ENCODE results near the gene PLXNA1.

The PLXNA1 gene

DNA sequence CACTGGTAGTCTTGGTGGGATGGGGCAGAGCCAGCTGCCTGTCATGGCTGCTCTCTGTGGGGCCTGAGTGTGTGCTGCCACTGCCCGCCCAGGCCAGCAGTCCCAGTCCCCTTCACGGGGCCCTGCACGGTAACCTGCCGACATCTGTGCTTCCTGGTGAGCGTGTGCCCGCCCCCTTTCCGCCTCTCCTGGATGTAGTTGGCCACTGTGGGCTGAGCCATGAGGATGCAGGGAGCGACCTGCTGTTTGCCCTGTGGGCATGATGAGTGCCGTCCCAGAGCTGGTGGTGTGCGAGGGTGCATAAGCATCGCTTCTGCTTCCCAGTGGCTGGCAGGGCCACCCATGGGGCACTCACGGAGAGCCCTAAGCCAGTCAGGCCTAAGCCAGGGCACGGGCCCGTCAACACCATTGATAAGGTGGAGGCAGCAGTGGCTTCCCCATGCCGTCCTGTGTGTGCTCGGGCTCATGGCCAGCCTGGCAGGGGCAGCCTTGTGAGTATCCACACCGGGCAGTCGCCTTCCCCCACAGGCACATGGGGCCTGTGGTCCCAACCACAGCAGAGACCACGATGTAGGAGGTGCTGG, 14.6 kb downstream of the PLXNA1 start:
- TF ChIP-seq, protein P1, sequence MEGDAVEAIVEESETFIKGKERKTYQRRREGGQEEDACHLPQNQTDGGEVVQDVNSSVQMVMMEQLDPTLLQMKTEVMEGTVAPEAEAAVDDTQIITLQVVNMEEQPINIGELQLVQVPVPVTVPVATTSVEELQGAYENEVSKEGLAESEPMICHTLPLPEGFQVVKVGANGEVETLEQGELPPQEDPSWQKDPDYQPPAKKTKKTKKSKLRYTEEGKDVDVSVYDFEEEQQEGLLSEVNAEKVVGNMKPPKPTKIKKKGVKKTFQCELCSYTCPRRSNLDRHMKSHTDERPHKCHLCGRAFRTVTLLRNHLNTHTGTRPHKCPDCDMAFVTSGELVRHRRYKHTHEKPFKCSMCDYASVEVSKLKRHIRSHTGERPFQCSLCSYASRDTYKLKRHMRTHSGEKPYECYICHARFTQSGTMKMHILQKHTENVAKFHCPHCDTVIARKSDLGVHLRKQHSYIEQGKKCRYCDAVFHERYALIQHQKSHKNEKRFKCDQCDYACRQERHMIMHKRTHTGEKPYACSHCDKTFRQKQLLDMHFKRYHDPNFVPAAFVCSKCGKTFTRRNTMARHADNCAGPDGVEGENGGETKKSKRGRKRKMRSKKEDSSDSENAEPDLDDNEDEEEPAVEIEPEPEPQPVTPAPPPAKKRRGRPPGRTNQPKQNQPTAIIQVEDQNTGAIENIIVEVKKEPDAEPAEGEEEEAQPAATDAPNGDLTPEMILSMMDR (IDR thresholded peaks at IDR 0.05), result no peak
- TF ChIP-seq ZFX (IDR thresholded peaks at IDR 0.05; ENCODE audit: borderline replicate concordance), result no peak
- H3K27ac ChIP-seq, result no peak overlapping the region

DNA sequence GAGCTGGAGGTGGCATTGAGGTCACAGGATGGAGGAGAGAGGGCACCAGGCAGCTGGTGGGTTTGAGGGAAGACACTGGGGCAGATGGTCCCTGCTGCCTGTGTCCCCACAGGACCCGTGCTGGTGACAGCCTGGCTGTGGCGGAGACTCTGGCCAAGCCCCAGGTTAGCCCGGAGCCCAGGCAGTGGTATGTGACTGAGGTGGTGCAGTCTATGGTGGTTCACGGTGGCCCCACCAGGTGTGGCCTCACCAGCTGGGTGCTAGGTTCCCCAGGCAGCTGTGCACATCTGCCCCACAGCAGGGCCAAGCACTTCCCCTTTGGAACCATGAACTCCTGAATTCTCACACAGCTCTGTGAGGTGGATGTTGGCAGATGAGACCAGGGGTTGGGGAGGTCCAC, 15.4 kb downstream of the PLXNA1 start:
- TF ChIP-seq ZFX (IDR thresholded peaks at IDR 0.05; ENCODE audit: borderline replicate concordance), result no peak
- TF ChIP-seq, protein P1 (IDR thresholded peaks at IDR 0.05), result no peak
- no peak overlapping the region for H3K27ac ChIP-seq

DNA sequence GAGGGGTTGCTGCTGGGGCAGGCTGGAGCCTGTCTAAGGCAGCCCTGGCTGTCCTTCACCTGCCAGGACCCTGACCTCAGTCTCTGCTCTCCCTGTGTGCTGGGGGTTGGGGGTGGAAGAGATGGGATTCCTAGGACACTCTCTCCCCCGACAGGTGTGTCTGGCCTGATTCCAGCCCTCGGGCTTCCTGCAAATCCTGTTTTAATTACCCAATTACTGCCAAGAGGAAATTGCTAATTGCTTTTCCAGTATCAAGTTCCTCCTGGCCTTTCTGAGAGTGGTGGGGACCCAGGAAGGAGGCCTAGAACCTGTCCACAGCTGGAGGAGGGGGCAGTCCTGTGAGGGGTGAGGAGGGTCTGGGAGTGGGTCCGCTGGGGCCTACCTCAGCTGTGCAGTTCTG, 15.8 kb downstream of the PLXNA1 start:
- no peak overlapping the region for H3K27ac ChIP-seq

DNA sequence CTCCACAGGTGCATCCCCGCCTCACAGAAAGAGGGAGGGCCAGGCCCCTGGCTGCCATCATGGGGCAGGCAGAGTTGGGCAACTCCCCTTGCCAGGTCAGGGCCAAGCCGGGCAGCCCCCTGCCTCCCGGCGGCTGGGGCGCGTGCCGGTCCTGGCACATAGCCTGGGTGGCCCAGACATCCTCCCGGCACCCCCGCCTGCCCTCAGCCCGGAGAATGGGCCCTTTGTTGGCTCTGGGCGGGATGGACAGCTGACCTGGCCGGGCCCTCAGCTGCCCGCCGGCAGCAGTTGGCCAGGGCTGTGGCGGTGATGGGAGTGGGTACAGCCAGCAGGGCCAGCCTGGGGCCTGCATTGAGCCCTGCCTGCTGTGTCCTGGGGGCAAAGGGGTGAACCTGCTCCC, 16.5 kb downstream of the PLXNA1 start:
- TF ChIP-seq ZFX (IDR thresholded peaks at IDR 0.05; ENCODE audit: borderline replicate concordance), result no peak
- TF ChIP-seq, protein P1 (IDR thresholded peaks at IDR 0.05), result no peak
- H3K27ac ChIP-seq, result no peak overlapping the region

More for the DNA sequence above, 15.8 kb downstream of the PLXNA1 start:
- TF ChIP-seq ZFX (IDR thresholded peaks at IDR 0.05; ENCODE audit: borderline replicate concordance), result no peak
- TF ChIP-seq, protein P1 (IDR thresholded peaks at IDR 0.05), result no peak

DNA sequence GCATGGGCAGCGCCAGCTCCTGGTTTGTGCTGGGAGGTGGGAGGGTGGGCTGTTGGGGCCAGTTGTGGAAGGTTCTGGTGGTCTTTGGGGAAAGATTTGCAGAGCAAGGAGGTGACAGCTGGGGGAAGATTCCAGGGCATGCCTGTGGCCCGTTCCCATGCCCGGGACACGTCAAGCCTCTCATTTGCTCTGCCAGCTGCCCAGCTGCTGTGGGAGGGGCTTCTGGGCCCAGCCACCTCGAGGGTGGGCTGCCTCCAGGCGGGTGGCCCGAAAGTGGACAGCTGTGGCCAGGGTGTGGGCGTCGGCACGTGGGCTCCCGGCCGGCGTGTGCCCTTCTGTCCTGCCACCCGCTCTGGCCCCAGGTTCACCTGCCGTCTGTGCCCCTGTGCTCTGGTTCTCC, 17.2 kb downstream of the PLXNA1 start:
- TF ChIP-seq, protein P1 (IDR thresholded peaks at IDR 0.05), result no peak
- no peak for TF ChIP-seq ZFX (IDR thresholded peaks at IDR 0.05; ENCODE audit: borderline replicate concordance)
- no peak overlapping the region for H3K27ac ChIP-seq

DNA sequence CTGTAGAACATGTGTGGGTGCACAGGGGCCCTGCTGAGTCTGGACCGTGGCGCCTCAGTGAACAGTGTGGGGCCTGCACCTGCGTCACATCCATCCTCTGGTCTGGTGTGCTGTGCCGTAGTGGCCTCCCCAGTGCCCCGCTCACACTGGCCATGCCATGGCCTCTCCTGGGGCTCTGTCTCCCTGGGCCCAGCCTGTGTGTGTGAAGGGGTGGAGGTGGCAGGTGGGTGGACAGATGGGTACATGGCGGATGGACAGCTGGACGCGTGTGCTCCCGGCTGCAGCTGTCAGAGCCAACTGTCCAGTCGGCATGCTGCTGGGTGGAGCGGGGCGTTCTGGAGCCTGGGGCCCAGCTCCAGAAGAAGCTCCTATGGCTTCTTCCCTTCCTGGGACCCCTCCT, 17.8 kb downstream of the PLXNA1 start:
- TF ChIP-seq, protein P1 (IDR thresholded peaks at IDR 0.05), result no peak
- no peak for TF ChIP-seq ZFX (IDR thresholded peaks at IDR 0.05; ENCODE audit: borderline replicate concordance)
- no peak overlapping the region for H3K27ac ChIP-seq

DNA sequence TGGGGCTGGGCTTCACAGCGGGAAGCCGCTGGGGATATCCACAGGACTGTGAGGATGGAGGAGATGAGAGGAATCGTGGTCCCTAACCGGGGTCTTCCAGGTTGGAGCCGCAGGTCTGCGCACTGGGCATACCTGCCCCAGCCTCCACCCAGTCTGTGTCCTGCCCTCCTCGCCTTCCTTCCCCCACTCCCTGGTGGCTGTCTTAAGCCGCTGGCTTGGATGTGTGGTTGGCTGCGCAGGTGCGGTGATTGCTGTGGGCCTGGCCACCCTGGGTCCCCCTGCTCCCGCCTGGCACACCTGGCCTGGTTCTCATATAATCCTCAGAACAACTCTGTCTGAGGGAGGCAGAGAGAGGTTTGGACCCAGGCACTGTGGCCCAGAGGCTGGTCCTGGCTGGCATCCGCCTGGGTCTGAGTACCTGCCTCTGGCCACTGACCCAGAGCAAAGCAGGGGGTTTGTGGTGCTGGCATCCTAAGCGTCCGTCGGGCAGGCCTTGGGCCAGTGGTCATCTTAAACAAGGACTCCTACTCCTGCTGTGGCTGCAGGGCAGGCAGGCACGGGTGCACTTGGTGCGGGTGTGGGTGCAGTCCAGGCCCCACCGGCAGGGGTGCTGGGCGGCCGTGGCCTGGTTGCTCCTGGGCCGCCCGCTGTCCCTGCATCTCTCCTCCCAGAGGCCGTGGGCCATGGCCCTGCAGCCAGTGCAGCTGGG, 18.7 kb downstream of the PLXNA1 start:
- no peak overlapping the region for H3K27ac ChIP-seq
- TF ChIP-seq ZFX (IDR thresholded peaks at IDR 0.05; ENCODE audit: borderline replicate concordance), result no peak
- TF ChIP-seq, protein P1 (IDR thresholded peaks at IDR 0.05), result no peak

Measured in 22Rv1 (cell line).